Measurements from ENCODE around the gene XPOT. TPM values are rescaled to one million over a fixed set of nuclear protein-coding genes. Genes with fewer than 3 reads are reported as not detected.

XPOT gene
- total RNA-seq, 1 experiment from 2014 or later = 122 TPM

DNA sequence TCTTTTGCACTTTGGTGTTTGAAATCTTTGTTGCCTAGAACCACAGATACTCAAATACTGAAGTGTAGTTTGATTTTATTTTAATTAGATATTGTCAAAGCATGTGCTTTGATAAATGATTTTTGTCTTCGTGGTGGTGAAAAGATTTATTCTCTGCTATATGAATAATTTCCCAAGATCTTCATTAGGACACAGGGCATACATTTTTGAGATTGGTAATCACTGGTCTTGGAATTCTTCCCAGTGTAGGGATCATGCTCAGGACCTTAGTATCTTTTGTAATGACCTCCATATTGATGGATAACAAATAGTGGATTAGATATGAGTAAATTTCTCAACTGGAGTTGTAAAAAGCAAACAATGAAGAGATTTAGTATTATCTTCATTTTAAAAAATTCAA is 76.0 kb downstream of the XPOT start:
- Histone ChIP-seq H3K9me3 (ENCODE audit: insufficient read depth, low read depth) (no peaks in the 10 kb centered on the region), H3K27me3 (ENCODE audit: insufficient read depth, low read depth) (no peaks in the 10 kb centered on the region), H3K36me3 (ENCODE audit: low read depth) (peaks cover 54% of the 10 kb centered on the region), H3F3A (ENCODE audit: insufficient read depth, low read depth) (peaks cover 10% of the 10 kb centered on the region; the same call in 1 of the 2 replicates), H3K27ac (no peak overlapping the region), H3K4me3 (no peak overlapping the region), H2AFZ (no peak overlapping the region), H3K4me1 (replicated peaks; ENCODE audit: insufficient read depth) (no peaks in the 10 kb centered on the region), H4K20me1 (ENCODE audit: insufficient read depth) (peaks cover 32% of the 10 kb centered on the region), H3K4me2 (no peak overlapping the region), H3K79me2 (ENCODE audit: low read depth) (peaks cover 12% of the 10 kb centered on the region), H3K9me2 (ENCODE audit: insufficient read depth) (no peaks in the 10 kb centered on the region)
- no TSS peak for BruUV-seq (replicated peaks)
- intact Hi-C loops (cut with micrococcal nuclease; ENCODE audit: unreplicated experiment) = loop anchor here (5.0 kb wide), 1 partner anchor 53 kb away; no protein-coding TSS in a partner anchor
- no peak for TF ChIP-seq EZH2 (IDR thresholded peaks at IDR 0.05; ENCODE audit: low read depth)
- TF ChIP-seq, protein P1, sequence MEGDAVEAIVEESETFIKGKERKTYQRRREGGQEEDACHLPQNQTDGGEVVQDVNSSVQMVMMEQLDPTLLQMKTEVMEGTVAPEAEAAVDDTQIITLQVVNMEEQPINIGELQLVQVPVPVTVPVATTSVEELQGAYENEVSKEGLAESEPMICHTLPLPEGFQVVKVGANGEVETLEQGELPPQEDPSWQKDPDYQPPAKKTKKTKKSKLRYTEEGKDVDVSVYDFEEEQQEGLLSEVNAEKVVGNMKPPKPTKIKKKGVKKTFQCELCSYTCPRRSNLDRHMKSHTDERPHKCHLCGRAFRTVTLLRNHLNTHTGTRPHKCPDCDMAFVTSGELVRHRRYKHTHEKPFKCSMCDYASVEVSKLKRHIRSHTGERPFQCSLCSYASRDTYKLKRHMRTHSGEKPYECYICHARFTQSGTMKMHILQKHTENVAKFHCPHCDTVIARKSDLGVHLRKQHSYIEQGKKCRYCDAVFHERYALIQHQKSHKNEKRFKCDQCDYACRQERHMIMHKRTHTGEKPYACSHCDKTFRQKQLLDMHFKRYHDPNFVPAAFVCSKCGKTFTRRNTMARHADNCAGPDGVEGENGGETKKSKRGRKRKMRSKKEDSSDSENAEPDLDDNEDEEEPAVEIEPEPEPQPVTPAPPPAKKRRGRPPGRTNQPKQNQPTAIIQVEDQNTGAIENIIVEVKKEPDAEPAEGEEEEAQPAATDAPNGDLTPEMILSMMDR (conservative IDR thresholded peaks at IDR 0.05) = no peak
- POLR2A ChIA-PET (ENCODE audit: unreplicated experiment) = no interaction called here
- no peak for DNase-seq
- CTCF ChIA-PET = no interaction called here

DNA sequence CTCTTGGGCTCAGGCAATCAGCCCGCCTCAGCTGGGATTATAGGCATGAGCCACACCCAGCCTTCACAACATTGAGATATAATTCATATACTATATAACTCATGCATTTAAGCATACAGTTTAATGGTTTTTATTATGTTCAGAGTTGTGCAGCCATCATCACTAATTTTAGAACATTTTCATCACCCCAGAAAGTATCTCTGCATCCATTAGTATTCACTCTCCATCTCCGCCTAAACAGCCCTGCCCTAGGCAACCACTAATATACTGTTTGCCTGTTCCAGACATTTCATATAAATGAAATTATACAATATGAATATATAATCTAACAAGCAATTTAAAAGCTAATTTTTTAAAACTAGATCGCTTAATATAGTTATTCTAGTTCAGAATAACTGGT is 82.5 kb downstream of the XPOT start:
- no peaks in the 10 kb centered on the region for H3K27me3 ChIP-seq (ENCODE audit: insufficient read depth, low read depth)
- no TSS peak for BruUV-seq (replicated peaks)
- intact Hi-C loops (cut with micrococcal nuclease; ENCODE audit: unreplicated experiment) = no loop called here
- peaks cover 53% of the 10 kb centered on the region for H3K36me3 ChIP-seq (ENCODE audit: low read depth)
- no peak overlapping the region for H3K27ac ChIP-seq
- no peak for DNase-seq
- no peak overlapping the region for H2AFZ ChIP-seq
- no peaks in the 10 kb centered on the region for H3K9me2 ChIP-seq (ENCODE audit: insufficient read depth)
- no peaks in the 10 kb centered on the region for H3K4me1 ChIP-seq (replicated peaks; ENCODE audit: insufficient read depth)
- CTCF ChIA-PET = no interaction called here
- no peaks in the 10 kb centered on the region for H3F3A ChIP-seq (ENCODE audit: insufficient read depth, low read depth)
- POLR2A ChIA-PET (ENCODE audit: unreplicated experiment) = no interaction called here
- no peak for TF ChIP-seq EZH2 (IDR thresholded peaks at IDR 0.05; ENCODE audit: low read depth)
- TF ChIP-seq, protein P1 (conservative IDR thresholded peaks at IDR 0.05) = no peak
- H3K4me2 ChIP-seq = no peak overlapping the region
- H3K79me2 ChIP-seq (ENCODE audit: low read depth) = no peaks in the 10 kb centered on the region
- H4K20me1 ChIP-seq (ENCODE audit: insufficient read depth) = 0 out of 2 replicates have a peak, but pooled peaks cover 3% of the 10 kb centered on the region
- no peaks in the 10 kb centered on the region for H3K9me3 ChIP-seq (ENCODE audit: insufficient read depth, low read depth)
- no peak overlapping the region for H3K4me3 ChIP-seq

DNA sequence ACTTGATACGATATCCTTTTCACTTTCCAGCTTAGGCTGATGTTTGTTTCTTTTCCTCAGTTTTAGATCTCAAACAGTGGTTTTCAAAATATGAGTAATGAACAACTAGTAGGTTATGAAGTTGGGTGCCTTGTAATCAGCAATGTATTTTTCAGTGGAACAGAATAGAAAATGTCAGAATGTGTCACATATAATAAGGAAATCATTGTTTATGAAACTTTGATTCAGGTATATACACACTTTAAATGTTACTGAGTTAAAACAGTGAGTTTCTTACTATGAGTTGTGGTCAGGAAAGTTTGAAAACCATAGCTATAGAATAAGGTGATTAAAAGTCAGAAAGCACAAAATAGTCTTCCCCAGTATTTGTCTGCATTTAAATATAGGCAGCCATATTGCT is 87.5 kb downstream of the XPOT start:
- TF ChIP-seq, protein P1 (conservative IDR thresholded peaks at IDR 0.05) = no peak
- TF ChIP-seq EZH2 (IDR thresholded peaks at IDR 0.05; ENCODE audit: low read depth) = no peak
- ChIA-PET CTCF (no interaction called here), POLR2A (ENCODE audit: unreplicated experiment) (no interaction called here)
- no peaks in the 10 kb centered on the region for H4K20me1 ChIP-seq (ENCODE audit: insufficient read depth)
- H3K27me3 ChIP-seq (ENCODE audit: insufficient read depth, low read depth) = no peaks in the 10 kb centered on the region
- no peaks in the 10 kb centered on the region for H3K4me1 ChIP-seq (replicated peaks; ENCODE audit: insufficient read depth)
- no peak overlapping the region for H3K27ac ChIP-seq
- intact Hi-C loops (cut with micrococcal nuclease; ENCODE audit: unreplicated experiment) = no loop called here
- BruUV-seq (replicated peaks) = no TSS peak
- no peak overlapping the region for H2AFZ ChIP-seq
- H3K4me3 ChIP-seq = no peak overlapping the region
- DNase-seq = no peak
- peaks cover 3% of the 10 kb centered on the region; the same call in 1 of the 2 replicates for H3F3A ChIP-seq (ENCODE audit: insufficient read depth, low read depth)
- H3K9me2 ChIP-seq (ENCODE audit: insufficient read depth) = no peaks in the 10 kb centered on the region
- H3K9me3 ChIP-seq (ENCODE audit: insufficient read depth, low read depth) = no peaks in the 10 kb centered on the region
- no peaks in the 10 kb centered on the region for H3K79me2 ChIP-seq (ENCODE audit: low read depth)
- H3K36me3 ChIP-seq (ENCODE audit: low read depth) = peaks cover 52% of the 10 kb centered on the region
- H3K4me2 ChIP-seq = no peak overlapping the region

Data from PC-9 (cell line).